ENCODE results near the gene MAGI2. TPM values are rescaled to one million over a fixed set of nuclear protein-coding genes. Genes with fewer than 3 reads are reported as not detected.
A peak's percentile ranks its signal among the peaks of the same experiment; 100 is the strongest.

MAGI2 gene
- total RNA-seq, 1 experiment from 2014 or later, result 14.3 TPM

DNA sequence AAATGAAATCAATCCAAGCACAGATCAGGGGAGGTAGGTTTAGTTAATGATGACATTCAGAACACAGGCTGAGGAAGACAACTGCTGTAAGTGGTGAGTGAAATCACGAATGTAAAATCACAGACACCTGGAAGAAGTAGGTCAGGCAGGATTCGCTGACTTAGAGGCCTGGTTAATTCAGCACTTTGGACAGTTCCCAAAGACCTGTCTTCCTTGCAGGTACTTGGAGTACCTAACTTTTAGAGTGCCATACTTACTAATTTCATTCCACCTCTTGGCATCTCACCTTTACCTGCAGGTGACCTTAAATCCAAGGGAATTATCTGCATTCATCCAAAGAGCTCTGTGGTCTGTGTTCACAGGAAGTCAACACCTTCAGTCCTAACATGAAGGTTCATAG, 832.5 kb downstream of the MAGI2 start:
- no peaks in the 10 kb centered on the region for H3K4me1 Mint-ChIP-seq
- TF ChIP-seq, protein P1, sequence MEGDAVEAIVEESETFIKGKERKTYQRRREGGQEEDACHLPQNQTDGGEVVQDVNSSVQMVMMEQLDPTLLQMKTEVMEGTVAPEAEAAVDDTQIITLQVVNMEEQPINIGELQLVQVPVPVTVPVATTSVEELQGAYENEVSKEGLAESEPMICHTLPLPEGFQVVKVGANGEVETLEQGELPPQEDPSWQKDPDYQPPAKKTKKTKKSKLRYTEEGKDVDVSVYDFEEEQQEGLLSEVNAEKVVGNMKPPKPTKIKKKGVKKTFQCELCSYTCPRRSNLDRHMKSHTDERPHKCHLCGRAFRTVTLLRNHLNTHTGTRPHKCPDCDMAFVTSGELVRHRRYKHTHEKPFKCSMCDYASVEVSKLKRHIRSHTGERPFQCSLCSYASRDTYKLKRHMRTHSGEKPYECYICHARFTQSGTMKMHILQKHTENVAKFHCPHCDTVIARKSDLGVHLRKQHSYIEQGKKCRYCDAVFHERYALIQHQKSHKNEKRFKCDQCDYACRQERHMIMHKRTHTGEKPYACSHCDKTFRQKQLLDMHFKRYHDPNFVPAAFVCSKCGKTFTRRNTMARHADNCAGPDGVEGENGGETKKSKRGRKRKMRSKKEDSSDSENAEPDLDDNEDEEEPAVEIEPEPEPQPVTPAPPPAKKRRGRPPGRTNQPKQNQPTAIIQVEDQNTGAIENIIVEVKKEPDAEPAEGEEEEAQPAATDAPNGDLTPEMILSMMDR (conservative IDR thresholded peaks at IDR 0.05), result no peak
- Histone ChIP-seq H3K23ac (ENCODE audit: insufficient read length, low read depth, low read length) (no peak overlapping the region), H3K27ac (ENCODE audit: insufficient read length, low read depth, low read length) (no peak overlapping the region), H3K4ac (ENCODE audit: low read depth, low read length) (no peak overlapping the region), H2AFZ (ENCODE audit: low read length) (no peak overlapping the region), H4K5ac (ENCODE audit: insufficient read length, low read depth, low read length) (no peak overlapping the region), H3K9me3 (ENCODE audit: control insufficient read depth, low read depth, low read length) (no peaks in the 10 kb centered on the region), H2BK120ac (ENCODE audit: low read depth, low read length, poor library complexity, severe bottlenecking) (no peak overlapping the region), H3K9ac (ENCODE audit: extremely low read depth, insufficient read length, low read length) (no peak overlapping the region), H3K79me1 (ENCODE audit: insufficient read depth, low read depth, low read length, poor library complexity, severe bottlenecking) (no peaks in the 10 kb centered on the region), H2BK15ac (ENCODE audit: low read depth, low read length) (no peak overlapping the region), H2BK5ac (ENCODE audit: insufficient read length, low read length) (no peak overlapping the region), H3K79me2 (ENCODE audit: insufficient read depth, low read length) (no peaks in the 10 kb centered on the region), H4K20me1 (ENCODE audit: control insufficient read depth, insufficient read depth, insufficient read length) (no peaks in the 10 kb centered on the region), H3K14ac (ENCODE audit: insufficient read depth, low read length) (no peak overlapping the region), H2BK12ac (ENCODE audit: insufficient read length, low read depth, low read length) (no peak overlapping the region), H3K56ac (ENCODE audit: insufficient read length, low read depth, low read length) (no peak overlapping the region), H4K91ac (ENCODE audit: insufficient read length, low read depth, low read length) (no peak overlapping the region), H3K4me2 (ENCODE audit: insufficient read depth, insufficient read length, low read length) (no peak overlapping the region), H3K4me1 (ENCODE audit: insufficient read depth, low read length) (no peaks in the 10 kb centered on the region), H3K23me2 (ENCODE audit: insufficient read length, low read depth, low read length, poor library complexity, severe bottlenecking) (no peaks in the 10 kb centered on the region), H2AK5ac (ENCODE audit: insufficient read length, low read length) (no peak overlapping the region), H3K18ac (ENCODE audit: insufficient read length, low read depth, low read length) (no peak overlapping the region), H4K8ac (replicated peaks; ENCODE audit: insufficient read length, low read depth, low read length) (no peak overlapping the region), H3T11ph (ENCODE audit: low read length) (no peak overlapping the region), H2BK20ac (ENCODE audit: low read depth, low read length, poor library complexity, severe bottlenecking) (no peak overlapping the region), H3K27me3 (ENCODE audit: insufficient read depth, low read length) (no peaks in the 10 kb centered on the region)
- H3K4me3 Mint-ChIP-seq, result no peak overlapping the region
- no peaks in the 10 kb centered on the region for H3K9me3 Mint-ChIP-seq
- DNase-seq, result peak; percentile 42
- peaks cover 6 to 14% (median 9%) of the 10 kb centered on the region in 3 experiments; a peak in 6 of 7 replicates for H3K36me3 Mint-ChIP-seq (ENCODE audit: insufficient read depth in 1 of 3, low read depth in 3 of 3)
- WGBS (ENCODE audit: extremely low coverage, insufficient read length, low lambda C conversion rate), result no CpG with 5 or more reads among the region's 2 CpGs
- no peaks in the 10 kb centered on the region for H3K27me3 Mint-ChIP-seq (ENCODE audit: low read depth)
- H3K27ac Mint-ChIP-seq, result no peak overlapping the region
